Fibroblast of lung (primary cell): Measurements from ENCODE around the gene MRTFA. TPM values are rescaled to one million over a fixed set of nuclear protein-coding genes. Genes with fewer than 3 reads are reported as not detected.

ENCODE experiments used
- DNase-seq, 2 donors: peaks; one replicate each; pipeline versions ENCODE4 v3.0.0 to v3.0.0-alpha.2; 2010; ENCODE audit warnings: low read depth in 2 of 2
- H2AFZ ChIP-seq: 2 replicates; pipeline ENCODE4 v1.5.1; 2012; ENCODE audit warnings: low read length, control low read depth, inconsistent platforms
- H3K27ac ChIP-seq: 2 replicates; pipeline ENCODE4 v1.5.1; 2011; ENCODE audit warnings: low read length, control low read depth; ENCODE audit not compliant: insufficient read depth
- H3K27me3 ChIP-seq: 2 replicates; pipeline ENCODE4 v1.5.1; 2011; ENCODE audit warnings: mild to moderate bottlenecking, low read length; ENCODE audit not compliant: control insufficient read depth, insufficient read depth
- H3K36me3 ChIP-seq: 2 replicates; pipeline ENCODE4 v1.5.1; 2011; ENCODE audit warnings: low read length; ENCODE audit not compliant: control insufficient read depth, insufficient read depth
- H3K4me1 ChIP-seq: 2 replicates; pipeline ENCODE4 v1.5.1; 2011; ENCODE audit warnings: low read length; ENCODE audit not compliant: control insufficient read depth, insufficient read depth; ENCODE audit errors: extremely low read depth
- H3K4me2 ChIP-seq: 2 replicates; pipeline ENCODE4 v1.5.1; 2011; ENCODE audit warnings: low read length, control low read depth; ENCODE audit not compliant: insufficient read depth; ENCODE audit errors: extremely low read depth
- H3K4me3 ChIP-seq, 4 experiments: fragments of 200-600 bp in 1 of 4; sonication (generic) in 1 of 4; replicated peaks in 1 of 4; 2 replicates each; pipeline ENCODE4 v1.5.1; 2011 to 2016; ENCODE audit warnings: low read length in 4 of 4, low read depth in 3 of 4, mild to moderate bottlenecking in 3 of 4, control low read depth in 2 of 4, inconsistent platforms in 1 of 4, mixed read lengths in 1 of 4; ENCODE audit not compliant: insufficient read depth in 1 of 4; ENCODE audit errors: control extremely low read depth in 1 of 4
- H3K79me2 ChIP-seq: 2 replicates; pipeline ENCODE4 v1.5.1; 2012; ENCODE audit warnings: mild to moderate bottlenecking, low read length, inconsistent platforms; ENCODE audit not compliant: control insufficient read depth, insufficient read depth
- H3K9ac ChIP-seq: 2 replicates; pipeline ENCODE4 v1.5.1; 2011; ENCODE audit warnings: mild to moderate bottlenecking, low read length, control low read depth; ENCODE audit not compliant: insufficient read depth
- H3K9me3 ChIP-seq: 2 replicates; pipeline ENCODE4 v1.5.1; 2012; ENCODE audit warnings: low read depth, low read length; ENCODE audit not compliant: control insufficient read depth, insufficient read depth
- H4K20me1 ChIP-seq: 2 replicates; pipeline ENCODE4 v1.5.1; 2011; ENCODE audit warnings: low read length; ENCODE audit not compliant: control insufficient read depth, insufficient read depth; ENCODE audit errors: extremely low read depth
- EZH2 ChIP-seq: IDR thresholded peaks from 2 replicates; pipeline ENCODE4 v1.5.1; 2012; ENCODE audit warnings: low read length, control low read depth, mild to moderate bottlenecking; ENCODE audit errors: missing control alignments
- polyA plus RNA-seq, 2 donors: library from polyadenylated mRNA; depleted of rRNA in 1 of 2; stranded (reverse) in 1 of 2; unstranded in 1 of 2; fragments of >200 nt; gene quantifications; 2 replicates each; pipeline ENCODE4 v1.2.1, GENCODE V29; 2011 to 2012; ENCODE audit warnings: missing spikeins in 1 of 2
- total RNA-seq: library from RNA; depleted of rRNA; stranded (reverse); fragments of >200 nt; gene quantifications from 2 replicates; pipeline ENCODE4 v1.2.1, GENCODE V29; 2014
- TF ChIP-seq, protein P1 (sequence below), 2 donors: IDR thresholded peaks in 1 of 2; conservative IDR thresholded peaks in 1 of 2; 1 replicate in 1 of 2; 2 replicates in 1 of 2; pipeline ENCODE4 v1.5.1; 2011 to 2012; ENCODE audit warnings: low read length in 2 of 2, control low read depth in 1 of 2, inconsistent platforms in 1 of 2, low read depth in 1 of 2, mild to moderate bottlenecking in 1 of 2

Gene MRTFA
- total and polyA plus RNA-seq, 2 donors (not counting 1 experiment from before 2014, with no cell fraction given) = 7.6 to 23.0 TPM

DNA sequence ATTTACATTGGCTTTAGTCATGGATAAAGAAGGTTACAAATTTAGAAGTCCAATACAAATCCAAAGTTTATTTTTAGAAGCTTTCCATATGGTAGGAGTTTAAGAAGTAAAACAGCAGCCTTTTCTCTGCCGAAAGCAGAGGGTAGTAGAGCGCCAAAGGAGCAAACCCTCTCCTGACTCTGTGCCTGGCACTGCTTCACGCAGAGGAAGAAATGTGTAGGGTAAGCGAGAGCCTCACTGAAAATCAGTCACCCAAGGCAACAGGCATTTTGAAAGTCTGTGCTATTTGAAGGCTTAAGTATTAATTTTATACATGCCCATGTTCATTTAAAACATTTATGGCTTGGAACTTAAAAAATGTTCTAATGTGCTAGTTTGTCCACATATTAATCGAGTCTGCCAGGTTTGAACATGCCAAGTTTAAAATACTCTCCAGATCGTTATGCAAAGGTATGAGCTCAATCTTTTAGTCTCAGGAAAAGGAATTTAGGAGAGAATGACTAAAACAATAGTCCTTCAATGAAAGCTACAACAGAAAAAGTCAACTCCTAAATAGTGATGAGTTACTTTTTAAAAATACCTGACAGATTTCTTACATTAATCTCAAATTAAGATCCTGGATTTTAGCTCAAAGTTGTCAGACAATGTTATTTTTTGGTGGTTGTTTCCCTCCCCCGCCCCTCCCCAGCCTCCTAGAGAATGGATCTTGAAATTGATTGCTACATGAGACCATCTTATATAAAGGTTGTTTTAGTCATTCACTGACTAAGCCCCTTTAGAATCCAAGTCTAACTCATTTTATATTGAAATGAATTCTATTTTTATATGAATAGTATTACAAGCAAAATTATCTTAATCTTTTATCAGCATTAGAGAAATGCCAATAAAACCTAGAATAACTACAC lies 38.7 kb downstream of the MRTFA start:
- Histone ChIP-seq H4K20me1 (no peaks in the 10 kb centered on the region), H3K9me3 (no peaks in the 10 kb centered on the region), H3K36me3 (no peaks in the 10 kb centered on the region), H3K9ac (no peak overlapping the region), H3K27ac (no peak overlapping the region), H3K4me2 (peak overlapping the region; percentile 19), H3K27me3 (no peaks in the 10 kb centered on the region), H3K4me3 (peak overlapping the region in 1 of 4 experiments; percentile 15), H2AFZ (no peak overlapping the region), H3K4me1 (peaks cover 7% of the 10 kb centered on the region), H3K79me2 (peaks cover 76% of the 10 kb centered on the region)
- TF ChIP-seq EZH2 = no peak
- TF ChIP-seq, protein P1, sequence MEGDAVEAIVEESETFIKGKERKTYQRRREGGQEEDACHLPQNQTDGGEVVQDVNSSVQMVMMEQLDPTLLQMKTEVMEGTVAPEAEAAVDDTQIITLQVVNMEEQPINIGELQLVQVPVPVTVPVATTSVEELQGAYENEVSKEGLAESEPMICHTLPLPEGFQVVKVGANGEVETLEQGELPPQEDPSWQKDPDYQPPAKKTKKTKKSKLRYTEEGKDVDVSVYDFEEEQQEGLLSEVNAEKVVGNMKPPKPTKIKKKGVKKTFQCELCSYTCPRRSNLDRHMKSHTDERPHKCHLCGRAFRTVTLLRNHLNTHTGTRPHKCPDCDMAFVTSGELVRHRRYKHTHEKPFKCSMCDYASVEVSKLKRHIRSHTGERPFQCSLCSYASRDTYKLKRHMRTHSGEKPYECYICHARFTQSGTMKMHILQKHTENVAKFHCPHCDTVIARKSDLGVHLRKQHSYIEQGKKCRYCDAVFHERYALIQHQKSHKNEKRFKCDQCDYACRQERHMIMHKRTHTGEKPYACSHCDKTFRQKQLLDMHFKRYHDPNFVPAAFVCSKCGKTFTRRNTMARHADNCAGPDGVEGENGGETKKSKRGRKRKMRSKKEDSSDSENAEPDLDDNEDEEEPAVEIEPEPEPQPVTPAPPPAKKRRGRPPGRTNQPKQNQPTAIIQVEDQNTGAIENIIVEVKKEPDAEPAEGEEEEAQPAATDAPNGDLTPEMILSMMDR (conservative IDR thresholded peaks at IDR 0.05 in 1 of 2, IDR thresholded peaks at IDR 0.05 in 1 of 2; ENCODE audit: low read depth in 1 of 2, low read length in 2 of 2) = no peak
- peak; percentile 40 to 78 for DNase-seq

- H3K4me1 ChIP-seq = peaks cover 7% of the 10 kb centered on the region
- H3K27ac ChIP-seq = no peak overlapping the region
- DNase-seq = no peak
- H3K79me2 ChIP-seq = peaks cover 69% of the 10 kb centered on the region
- H3K9me3 ChIP-seq = no peaks in the 10 kb centered on the region
- no peak overlapping the region for H2AFZ ChIP-seq
- TF ChIP-seq, protein P1 (conservative IDR thresholded peaks at IDR 0.05 in 1 of 2, IDR thresholded peaks at IDR 0.05 in 1 of 2; ENCODE audit: low read depth in 1 of 2, low read length in 2 of 2) = no peak
- TF ChIP-seq EZH2 = no peak
- H3K27me3 ChIP-seq = no peaks in the 10 kb centered on the region
- no peak overlapping the region for H3K4me2 ChIP-seq
- no peak overlapping the region for H3K4me3 ChIP-seq
- H3K36me3 ChIP-seq = no peaks in the 10 kb centered on the region
- no peak overlapping the region for H3K9ac ChIP-seq
- no peaks in the 10 kb centered on the region for H4K20me1 ChIP-seq
Observed at GRCh38 chr22:40595497-40596234, 40.9 kb downstream of the MRTFA start.

- peaks cover 65% of the 10 kb centered on the region for H3K79me2 ChIP-seq
- H2AFZ ChIP-seq = no peak overlapping the region
- no peaks in the 10 kb centered on the region for H3K36me3 ChIP-seq
- H4K20me1 ChIP-seq = no peaks in the 10 kb centered on the region
- no peaks in the 10 kb centered on the region for H3K27me3 ChIP-seq
- no peak overlapping the region for H3K27ac ChIP-seq
- no peaks in the 10 kb centered on the region for H3K9me3 ChIP-seq
- no peak overlapping the region for H3K4me2 ChIP-seq
- no peak overlapping the region for H3K9ac ChIP-seq
- no peak overlapping the region for H3K4me3 ChIP-seq
- no peak for TF ChIP-seq EZH2
- TF ChIP-seq, protein P1 (conservative IDR thresholded peaks at IDR 0.05 in 1 of 2, IDR thresholded peaks at IDR 0.05 in 1 of 2; ENCODE audit: low read depth in 1 of 2, low read length in 2 of 2) = no peak
- no peak for DNase-seq
- peaks cover 7% of the 10 kb centered on the region for H3K4me1 ChIP-seq
Observed at GRCh38 chr22:40594924-40595323, 41.6 kb downstream of the MRTFA start.
